Calu3 (cell line): ENCODE data around the gene PALS1. TPM values are rescaled to one million over a fixed set of nuclear protein-coding genes. Genes with fewer than 3 reads are reported as not detected.

Experiments
- BruUV-seq: library from RNA; stranded (reverse); fragments of 400-500 nt; replicated peaks from 2 replicates; lab custom pipeline; 2021; lab: Mats Ljungman, UMichigan
- CTCF ChIA-PET: fragments of 300-600 bp; sonication (Branson Sonifier 250); formaldehyde crosslinking; loops from one replicate; lab custom pipeline; 2022; ENCODE audit warnings: antibody characterized with exemption; lab: Charles Lee
- DNase-seq: peaks from one replicate; pipeline ENCODE4 v3.0.0; 2022
- H3K27ac Mint-ChIP-seq: one replicate; pipeline ENCODE4 v1.8.0; 2022; ENCODE audit warnings: mixed read lengths; ENCODE audit not compliant: unreplicated experiment
- H3K27me3 Mint-ChIP-seq: one replicate; pipeline ENCODE4 v1.8.0; 2022; ENCODE audit warnings: mixed read lengths; ENCODE audit not compliant: unreplicated experiment
- H3K36me3 Mint-ChIP-seq: one replicate; pipeline ENCODE4 v1.8.0; 2022; ENCODE audit warnings: mild to moderate bottlenecking, moderate library complexity, mixed read lengths; ENCODE audit not compliant: insufficient read depth, unreplicated experiment
- H3K4me1 Mint-ChIP-seq: one replicate; pipeline ENCODE4 v1.8.0; 2022; ENCODE audit warnings: mild to moderate bottlenecking, low read depth, mixed read lengths; ENCODE audit not compliant: unreplicated experiment
- H3K4me3 Mint-ChIP-seq: one replicate; pipeline ENCODE4 v1.8.0; 2022; ENCODE audit warnings: mild to moderate bottlenecking, low read depth, moderate library complexity, mixed read lengths; ENCODE audit not compliant: unreplicated experiment
- H3K9me3 Mint-ChIP-seq: one replicate; pipeline ENCODE4 v1.8.0; 2022; ENCODE audit warnings: low read depth, mixed read lengths; ENCODE audit not compliant: unreplicated experiment
- CTCF ChIP-seq: fragments of 200-600 bp; IDR thresholded peaks from one replicate; pipeline ENCODE4 v1.8.0; 2022; ENCODE audit warnings: antibody characterized with exemption; ENCODE audit not compliant: unreplicated experiment
- intact Hi-C: fragments of 100-400 bp; cut with micrococcal nuclease; formaldehyde crosslinking; loops from one replicate; pipeline ENCODE4 v1.10.0; 2022; ENCODE audit not compliant: unreplicated experiment
- total RNA-seq: library from RNA; stranded (reverse); gene quantifications from 2 replicates; pipeline ENCODE4 v1.2.3, GENCODE V29; 2022

PALS1 gene
- total RNA-seq, 1 experiment from 2014 or later = 40.4 TPM

- no peaks in the 10 kb centered on the region for H3K27me3 Mint-ChIP-seq
- H3K4me1 Mint-ChIP-seq = no peaks in the 10 kb centered on the region
- DNase-seq = no peak
- H3K36me3 Mint-ChIP-seq = no peaks in the 10 kb centered on the region
- intact Hi-C loops = no loop called here
- CTCF ChIA-PET = no interaction called here
- no TSS peak for BruUV-seq
- H3K4me3 Mint-ChIP-seq = no peak overlapping the region
- no peaks in the 10 kb centered on the region for H3K9me3 Mint-ChIP-seq
- TF ChIP-seq CTCF = no peak
- no peak overlapping the region for H3K27ac Mint-ChIP-seq
Observed at GRCh38 chr14:67199016-67199415, 42.2 kb upstream of the PALS1 start.

- H3K9me3 Mint-ChIP-seq = no peaks in the 10 kb centered on the region
- BruUV-seq = no TSS peak
- no peaks in the 10 kb centered on the region for H3K36me3 Mint-ChIP-seq
- no peak for DNase-seq
- TF ChIP-seq CTCF = no peak
- CTCF ChIA-PET = no interaction called here
- H3K27me3 Mint-ChIP-seq = no peaks in the 10 kb centered on the region
- intact Hi-C loops = no loop called here
- H3K27ac Mint-ChIP-seq = no peak overlapping the region
- no peaks in the 10 kb centered on the region for H3K4me1 Mint-ChIP-seq
- H3K4me3 Mint-ChIP-seq = no peak overlapping the region
Observed at GRCh38 chr14:67207810-67208209, 33.4 kb upstream of the PALS1 start.

- TF ChIP-seq CTCF = no peak
- no peak for DNase-seq
- H3K27me3 Mint-ChIP-seq = no peaks in the 10 kb centered on the region
- intact Hi-C loops = no loop called here
- CTCF ChIA-PET = no interaction called here
- H3K36me3 Mint-ChIP-seq = no peaks in the 10 kb centered on the region
- H3K4me1 Mint-ChIP-seq = peaks cover 12% of the 10 kb centered on the region
- H3K4me3 Mint-ChIP-seq = no peak overlapping the region
- no TSS peak for BruUV-seq
- no peaks in the 10 kb centered on the region for H3K9me3 Mint-ChIP-seq
- H3K27ac Mint-ChIP-seq = no peak overlapping the region
Observed at GRCh38 chr14:67218126-67218525, 23.1 kb upstream of the PALS1 start.

- intact Hi-C loops = loop anchor here (5.0 kb wide), 1 partner anchor 34 kb away; the partner anchor contains the start of gene GARIN2
- no peak for DNase-seq
- Mint-ChIP-seq H3K36me3 (no peaks in the 10 kb centered on the region), H3K27me3 (no peaks in the 10 kb centered on the region), H3K9me3 (no peaks in the 10 kb centered on the region), H3K4me3 (no peak overlapping the region), H3K4me1 (peaks cover 12% of the 10 kb centered on the region), H3K27ac (no peak overlapping the region)
- CTCF ChIA-PET = no interaction called here
- no TSS peak for BruUV-seq
- no peak for TF ChIP-seq CTCF
Observed at GRCh38 chr14:67221248-67221981, 19.8 kb upstream of the PALS1 start.
